GM12873 (cell line): Measurements from ENCODE around the gene CERS6.

Source experiments
- CTCF ChIP-seq: IDR thresholded peaks from 2 replicates; pipeline ENCODE4 v1.5.1; 2012; ENCODE audit warnings: low read depth, mild to moderate bottlenecking, moderate library complexity, low read length, control low read depth; ENCODE audit not compliant: insufficient read depth; ENCODE audit errors: missing control alignments

CERS6 gene

GRCh38 chr2:168448980-168449379, 7.1 kb upstream of the CERS6 start:
- no peak for TF ChIP-seq CTCF

DNA sequence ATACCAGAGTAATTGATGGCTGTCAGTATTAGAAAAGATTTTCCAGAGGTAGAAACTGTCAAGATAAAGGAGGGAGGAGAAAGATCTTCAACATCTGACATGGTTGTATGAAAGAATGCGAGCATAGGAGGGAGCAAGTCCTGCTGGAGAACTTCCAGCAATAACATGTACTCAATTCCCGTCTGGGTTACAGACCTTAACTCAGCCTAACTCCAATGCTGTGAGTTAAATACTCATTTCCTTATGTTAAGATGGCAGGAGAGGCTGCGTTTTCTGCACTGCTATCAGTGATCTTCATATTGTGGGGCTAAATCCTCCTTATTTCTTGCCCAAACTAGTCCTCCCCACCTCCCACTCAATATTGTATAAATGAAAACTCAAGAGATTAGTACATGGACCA, 6.7 kb upstream of the CERS6 start:
- TF ChIP-seq CTCF: no peak

DNA sequence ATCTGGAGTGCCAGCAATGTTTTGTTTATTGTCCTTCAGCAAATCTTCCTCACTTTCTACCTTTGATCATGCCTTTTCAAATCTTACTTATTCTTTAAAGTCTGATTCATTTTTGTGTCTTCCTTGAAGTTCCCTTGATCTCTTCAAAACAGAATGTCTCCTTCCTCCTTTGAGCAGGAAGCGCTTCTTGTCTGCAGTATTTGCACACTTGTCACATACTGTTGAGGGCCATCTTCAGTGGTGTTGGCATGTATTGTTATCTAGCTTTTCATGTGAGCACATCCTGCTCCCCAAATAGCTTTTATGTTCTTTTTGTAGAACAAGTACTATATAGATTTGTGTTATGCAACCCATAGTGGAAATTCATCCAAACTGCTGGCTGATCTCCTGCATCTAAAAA, 5.9 kb upstream of the CERS6 start:
- no peak for TF ChIP-seq CTCF

DNA sequence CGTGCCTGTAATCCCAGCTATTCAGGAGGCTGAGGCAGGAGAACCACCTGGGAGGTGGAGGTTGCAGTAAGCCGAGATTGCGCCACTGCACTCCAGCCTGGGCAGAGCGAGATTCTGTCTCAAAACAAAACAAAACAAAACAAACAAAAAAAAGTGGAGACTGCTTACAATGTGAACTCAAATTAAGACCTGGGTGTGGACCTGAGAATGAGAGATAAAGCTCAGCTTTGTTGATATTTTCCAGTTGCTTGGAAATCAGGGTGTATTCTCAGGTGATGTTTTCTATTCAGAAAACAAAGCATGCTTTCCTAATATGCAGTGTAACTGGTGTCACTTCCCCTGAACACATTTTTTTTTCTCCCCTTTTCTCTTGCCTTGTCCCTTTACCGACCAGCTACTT, 5.3 kb upstream of the CERS6 start:
- no peak for TF ChIP-seq CTCF

- no peak for TF ChIP-seq CTCF
Observed at GRCh38 chr2:168452781-168453180, 3.3 kb upstream of the CERS6 start.

DNA sequence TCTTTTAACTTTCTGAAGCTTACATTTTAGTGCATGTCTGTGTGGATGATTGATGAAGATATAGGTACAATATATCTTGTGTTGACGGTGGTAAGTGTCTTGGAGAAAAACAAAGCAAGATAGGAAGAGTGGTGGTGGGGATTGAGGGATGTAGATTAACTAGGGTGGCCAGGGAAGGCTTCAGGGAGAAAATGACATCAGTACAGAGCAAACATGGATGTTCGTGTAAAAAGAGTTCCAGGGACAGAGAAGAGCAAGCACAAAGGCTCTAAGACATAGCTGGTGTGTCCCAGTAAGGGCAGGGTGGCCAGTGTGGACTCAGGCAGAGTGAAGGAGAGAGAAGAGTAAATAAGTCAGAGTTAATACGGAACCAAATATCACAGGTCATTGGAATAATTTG, 2.7 kb upstream of the CERS6 start:
- TF ChIP-seq CTCF: no peak

- TF ChIP-seq CTCF: no peak
Observed at GRCh38 chr2:168454737-168455644, 1.1 kb upstream of the CERS6 start.
